A673 (cell line): ENCODE measurements around the gene EFTUD2.
"Not testable (repeated sequence)": the region's sequence is repeated elsewhere in the genome, so short reads cannot be mapped to it uniquely, and the experiment has no call there.

Experiments
- EZH2 ChIP-seq: fragments of 200-600 bp; sonication (generic); IDR thresholded peaks from 2 replicates; pipeline ENCODE4 v1.6.1; 2017; ENCODE audit warnings: borderline replicate concordance, low read depth, mild to moderate bottlenecking, mixed read lengths, antibody characterized with exemption, low read length; ENCODE audit not compliant: poor library complexity, severe bottlenecking
- TF ChIP-seq, protein P1 (sequence below): fragments of 300-800, 200-600 bp; sonication (generic); conservative IDR thresholded peaks from 2 replicates; pipeline ENCODE4 v1.5.1; 2017; ENCODE audit warnings: low read depth, mild to moderate bottlenecking, antibody characterized with exemption, low read length, moderate library complexity, mixed read lengths

GRCh38 chr17:44808656-44809388, 90.4 kb downstream of the EFTUD2 start:
- TF ChIP-seq, protein P1, sequence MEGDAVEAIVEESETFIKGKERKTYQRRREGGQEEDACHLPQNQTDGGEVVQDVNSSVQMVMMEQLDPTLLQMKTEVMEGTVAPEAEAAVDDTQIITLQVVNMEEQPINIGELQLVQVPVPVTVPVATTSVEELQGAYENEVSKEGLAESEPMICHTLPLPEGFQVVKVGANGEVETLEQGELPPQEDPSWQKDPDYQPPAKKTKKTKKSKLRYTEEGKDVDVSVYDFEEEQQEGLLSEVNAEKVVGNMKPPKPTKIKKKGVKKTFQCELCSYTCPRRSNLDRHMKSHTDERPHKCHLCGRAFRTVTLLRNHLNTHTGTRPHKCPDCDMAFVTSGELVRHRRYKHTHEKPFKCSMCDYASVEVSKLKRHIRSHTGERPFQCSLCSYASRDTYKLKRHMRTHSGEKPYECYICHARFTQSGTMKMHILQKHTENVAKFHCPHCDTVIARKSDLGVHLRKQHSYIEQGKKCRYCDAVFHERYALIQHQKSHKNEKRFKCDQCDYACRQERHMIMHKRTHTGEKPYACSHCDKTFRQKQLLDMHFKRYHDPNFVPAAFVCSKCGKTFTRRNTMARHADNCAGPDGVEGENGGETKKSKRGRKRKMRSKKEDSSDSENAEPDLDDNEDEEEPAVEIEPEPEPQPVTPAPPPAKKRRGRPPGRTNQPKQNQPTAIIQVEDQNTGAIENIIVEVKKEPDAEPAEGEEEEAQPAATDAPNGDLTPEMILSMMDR = not testable (repeated sequence)
- TF ChIP-seq EZH2 = not testable (repeated sequence)
